ENCODE measurements around the gene SIM1. TPM values are rescaled to one million over a fixed set of nuclear protein-coding genes. Genes with fewer than 3 reads are reported as not detected.

Gene SIM1
- total RNA-seq, 1 experiment from 2014 or later: not detected

DNA sequence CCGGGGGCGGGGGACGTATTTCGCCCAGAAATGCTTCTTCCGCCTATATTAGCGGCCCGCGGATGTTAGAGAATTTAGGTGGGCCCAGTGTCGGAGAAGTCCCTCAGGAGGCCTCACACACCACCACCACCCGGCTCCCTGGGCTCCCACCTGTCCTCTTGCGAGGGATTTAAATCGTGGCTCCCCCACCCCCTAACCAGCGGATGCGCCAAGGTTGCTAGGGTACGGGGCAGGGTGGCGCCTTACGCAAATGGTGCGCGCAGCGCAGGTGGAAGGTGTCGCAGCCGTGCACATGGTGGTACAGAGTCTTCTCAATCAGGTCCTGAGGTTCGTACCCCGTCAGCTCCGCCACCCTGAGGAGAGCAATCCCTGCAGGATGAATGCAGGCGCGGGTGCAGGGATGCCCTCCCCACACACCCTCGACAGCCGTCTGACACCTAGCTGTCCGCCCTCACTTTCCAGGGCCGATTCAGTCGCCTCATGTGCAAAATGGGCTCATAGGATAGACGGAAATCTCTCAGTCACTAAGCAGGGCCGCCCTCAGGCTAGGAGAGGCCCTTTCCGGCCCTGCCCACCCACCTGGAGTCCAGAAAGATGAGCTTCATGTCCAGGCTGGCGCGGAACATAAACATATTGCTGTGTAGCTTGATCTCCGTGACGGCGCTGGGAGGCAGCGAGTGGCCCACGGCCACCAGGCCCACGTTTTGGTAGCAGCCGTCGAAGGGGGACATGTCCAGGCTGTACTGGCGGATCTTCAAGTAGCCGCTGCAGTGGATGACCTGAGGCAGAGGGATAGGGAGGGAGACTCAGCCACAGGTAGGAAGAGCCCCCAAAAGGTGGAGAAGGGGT lies 16.6 kb downstream of the SIM1 start:
- RAD21 ChIA-PET (ENCODE audit: low non-redundant PET in 1 of 2, low total read pairs in 2 of 2, uncharacterized antibody in 2 of 2, unreplicated experiment in 2 of 2): no interaction called here
- H4K20me1 ChIP-seq (ENCODE audit: insufficient read depth): no peaks in the 10 kb centered on the region
- ATAC-seq: no peak
- H3K36me3 ChIP-seq (ENCODE audit: control insufficient read depth in 1 of 2, insufficient read depth in 2 of 2, low read length in 2 of 2): no peaks in the 10 kb centered on the region
- no peak for TF ChIP-seq JUND (IDR thresholded peaks at IDR 0.05)
- TF ChIP-seq, protein P1, sequence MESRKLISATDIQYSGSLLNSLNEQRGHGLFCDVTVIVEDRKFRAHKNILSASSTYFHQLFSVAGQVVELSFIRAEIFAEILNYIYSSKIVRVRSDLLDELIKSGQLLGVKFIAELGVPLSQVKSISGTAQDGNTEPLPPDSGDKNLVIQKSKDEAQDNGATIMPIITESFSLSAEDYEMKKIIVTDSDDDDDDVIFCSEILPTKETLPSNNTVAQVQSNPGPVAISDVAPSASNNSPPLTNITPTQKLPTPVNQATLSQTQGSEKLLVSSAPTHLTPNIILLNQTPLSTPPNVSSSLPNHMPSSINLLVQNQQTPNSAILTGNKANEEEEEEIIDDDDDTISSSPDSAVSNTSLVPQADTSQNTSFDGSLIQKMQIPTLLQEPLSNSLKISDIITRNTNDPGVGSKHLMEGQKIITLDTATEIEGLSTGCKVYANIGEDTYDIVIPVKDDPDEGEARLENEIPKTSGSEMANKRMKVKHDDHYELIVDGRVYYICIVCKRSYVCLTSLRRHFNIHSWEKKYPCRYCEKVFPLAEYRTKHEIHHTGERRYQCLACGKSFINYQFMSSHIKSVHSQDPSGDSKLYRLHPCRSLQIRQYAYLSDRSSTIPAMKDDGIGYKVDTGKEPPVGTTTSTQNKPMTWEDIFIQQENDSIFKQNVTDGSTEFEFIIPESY (IDR thresholded peaks at IDR 0.05; ENCODE audit: extremely low read depth, insufficient replicate concordance, low read length): no peak
- no peak for TF ChIP-seq ZNF274 (IDR thresholded peaks at IDR 0.05; ENCODE audit: low read depth, low read length)
- no peak for TF ChIP-seq POLR2AphosphoS5 (IDR thresholded peaks at IDR 0.05; ENCODE audit: low read depth, low read length)
- TF ChIP-seq SRF (IDR thresholded peaks at IDR 0.05; ENCODE audit: low read depth): no peak
- TF ChIP-seq EZH2 (IDR thresholded peaks at IDR 0.05): no peak
- no peak for DNase-seq (ENCODE audit: low read depth, low spot score)
- no peaks in the 10 kb centered on the region for H3K9me2 ChIP-seq (ENCODE audit: insufficient read depth)
- no peaks in the 10 kb centered on the region for H3K27me3 ChIP-seq (ENCODE audit: insufficient read depth, low read length)
- no peak overlapping the region for H3K4me2 ChIP-seq (ENCODE audit: low read length)
- CTCF ChIA-PET: no interaction called here
- POLR2A ChIA-PET: no interaction called here
- H3K9me3 ChIP-seq (ENCODE audit: control insufficient read depth in 1 of 2, insufficient read depth in 1 of 2, low read depth in 1 of 2, low read length in 2 of 2): no peaks in the 10 kb centered on the region
- H3K9ac ChIP-seq (ENCODE audit: low read length): no peak overlapping the region
- H3K4me1 ChIP-seq (ENCODE audit: control insufficient read depth in 1 of 2, insufficient read depth in 2 of 2, low read length in 2 of 2): no peaks in the 10 kb centered on the region
- H3K79me2 ChIP-seq (ENCODE audit: insufficient read depth, low read length): no peaks in the 10 kb centered on the region
- no peak overlapping the region for H3K27ac ChIP-seq (ENCODE audit: low read depth, low read length)
- no peak overlapping the region for H3K4me3 ChIP-seq (replicated peaks in 1 of 2; ENCODE audit: low read depth in 1 of 2, low read length in 2 of 2)
- no peak overlapping the region for H2AFZ ChIP-seq (ENCODE audit: low read depth, low read length, poor library complexity, severe bottlenecking)
- BruUV-seq (replicated peaks): no TSS peak
- intact Hi-C loops (cut with micrococcal nuclease): no loop called here
